DMS53 (cell line): Measurements from ENCODE around the gene GBX1.
A peak's percentile ranks its signal among the peaks of the same experiment; 100 is the strongest.

Experiments
- DNase-seq: peaks from one replicate; lab custom pipeline; 2025; lab: John Stamatoyannopoulos, UW

GBX1 gene

GRCh38 chr7:151128144-151128543 is 39.4 kb downstream of the GBX1 start:
- no peak for DNase-seq

- DNase-seq = no peak
These were observed 40.9 kb downstream of the GBX1 start for GRCh38 chr7:151126491-151127137.

GRCh38 chr7:151125846-151126481 is 41.5 kb downstream of the GBX1 start:
- DNase-seq = no peak

- DNase-seq = no peak
These were observed 42.0 kb downstream of the GBX1 start for GRCh38 chr7:151125470-151125845.

- no peak for DNase-seq
These were observed 42.5 kb downstream of the GBX1 start for GRCh38 chr7:151124899-151125399.

GRCh38 chr7:151124481-151124880 is 43.0 kb downstream of the GBX1 start:
- no peak for DNase-seq

- DNase-seq = peak; percentile 94
These were observed 43.6 kb downstream of the GBX1 start for GRCh38 chr7:151123822-151124464.

GRCh38 chr7:151123158-151123821 is 44.2 kb downstream of the GBX1 start:
- DNase-seq = no peak

GRCh38 chr7:151122796-151123157 is 44.7 kb downstream of the GBX1 start:
- DNase-seq = no peak

- DNase-seq = no peak
These were observed 45.2 kb downstream of the GBX1 start for GRCh38 chr7:151122276-151122675.

GRCh38 chr7:151121380-151122170 is 45.9 kb downstream of the GBX1 start:
- no peak for DNase-seq

- DNase-seq = peak; percentile 38
These were observed 46.6 kb downstream of the GBX1 start for GRCh38 chr7:151120896-151121295.

- no peak for DNase-seq
These were observed 47.6 kb downstream of the GBX1 start for GRCh38 chr7:151119902-151120301.

- DNase-seq = no peak
These were observed 48.5 kb downstream of the GBX1 start for GRCh38 chr7:151119055-151119415.

GRCh38 chr7:151118108-151119054 is 49.1 kb downstream of the GBX1 start:
- DNase-seq = no peak

- DNase-seq = no peak
These were observed 49.9 kb downstream of the GBX1 start for GRCh38 chr7:151117565-151117964.

- no peak for DNase-seq
These were observed 50.7 kb downstream of the GBX1 start for GRCh38 chr7:151116603-151117440.

- DNase-seq = peak; percentile 38
These were observed 51.6 kb downstream of the GBX1 start for GRCh38 chr7:151115836-151116418.

GRCh38 chr7:151115121-151115835 is 52.2 kb downstream of the GBX1 start:
- no peak for DNase-seq
